ENCODE measurements around the gene ARAP1.

The ARAP1 gene

DNA sequence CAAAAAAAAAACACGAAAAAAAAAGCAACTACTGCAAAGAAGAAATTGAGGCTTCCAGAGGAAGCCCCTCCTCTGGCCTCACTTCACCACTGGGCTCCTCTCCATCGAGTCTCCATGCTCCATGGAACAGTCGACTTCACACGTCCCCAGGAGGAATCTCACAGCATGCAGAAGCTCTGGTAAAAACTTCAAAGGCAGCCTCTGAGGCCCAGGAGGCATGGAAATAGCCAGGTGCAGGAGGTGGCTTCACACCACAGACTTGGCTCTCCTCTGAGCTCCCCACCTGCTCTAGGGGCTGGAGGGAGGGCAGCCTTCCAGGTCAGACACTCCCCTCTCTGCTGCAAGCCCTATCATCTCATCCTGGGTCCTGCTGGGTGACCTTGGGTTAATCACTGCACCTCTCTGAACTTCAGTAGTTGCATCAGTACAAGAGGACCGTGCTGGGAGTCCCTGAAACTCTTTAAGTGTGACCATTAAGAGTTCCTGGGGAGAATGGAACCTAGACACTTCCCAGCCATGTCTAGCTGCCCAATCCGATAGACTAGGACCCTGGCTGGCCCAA lies 86.2 kb downstream of the ARAP1 start:
- H3K4me3 ChIP-seq (ENCODE audit: control insufficient read depth, low read depth, low read length): no peak overlapping the region
- TF ChIP-seq, protein P1, sequence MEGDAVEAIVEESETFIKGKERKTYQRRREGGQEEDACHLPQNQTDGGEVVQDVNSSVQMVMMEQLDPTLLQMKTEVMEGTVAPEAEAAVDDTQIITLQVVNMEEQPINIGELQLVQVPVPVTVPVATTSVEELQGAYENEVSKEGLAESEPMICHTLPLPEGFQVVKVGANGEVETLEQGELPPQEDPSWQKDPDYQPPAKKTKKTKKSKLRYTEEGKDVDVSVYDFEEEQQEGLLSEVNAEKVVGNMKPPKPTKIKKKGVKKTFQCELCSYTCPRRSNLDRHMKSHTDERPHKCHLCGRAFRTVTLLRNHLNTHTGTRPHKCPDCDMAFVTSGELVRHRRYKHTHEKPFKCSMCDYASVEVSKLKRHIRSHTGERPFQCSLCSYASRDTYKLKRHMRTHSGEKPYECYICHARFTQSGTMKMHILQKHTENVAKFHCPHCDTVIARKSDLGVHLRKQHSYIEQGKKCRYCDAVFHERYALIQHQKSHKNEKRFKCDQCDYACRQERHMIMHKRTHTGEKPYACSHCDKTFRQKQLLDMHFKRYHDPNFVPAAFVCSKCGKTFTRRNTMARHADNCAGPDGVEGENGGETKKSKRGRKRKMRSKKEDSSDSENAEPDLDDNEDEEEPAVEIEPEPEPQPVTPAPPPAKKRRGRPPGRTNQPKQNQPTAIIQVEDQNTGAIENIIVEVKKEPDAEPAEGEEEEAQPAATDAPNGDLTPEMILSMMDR (conservative IDR thresholded peaks at IDR 0.05; ENCODE audit: control insufficient read depth, insufficient read depth, low read depth, low read length): no peak
- DNase-seq (ENCODE audit: low read depth): no peak

DNA sequence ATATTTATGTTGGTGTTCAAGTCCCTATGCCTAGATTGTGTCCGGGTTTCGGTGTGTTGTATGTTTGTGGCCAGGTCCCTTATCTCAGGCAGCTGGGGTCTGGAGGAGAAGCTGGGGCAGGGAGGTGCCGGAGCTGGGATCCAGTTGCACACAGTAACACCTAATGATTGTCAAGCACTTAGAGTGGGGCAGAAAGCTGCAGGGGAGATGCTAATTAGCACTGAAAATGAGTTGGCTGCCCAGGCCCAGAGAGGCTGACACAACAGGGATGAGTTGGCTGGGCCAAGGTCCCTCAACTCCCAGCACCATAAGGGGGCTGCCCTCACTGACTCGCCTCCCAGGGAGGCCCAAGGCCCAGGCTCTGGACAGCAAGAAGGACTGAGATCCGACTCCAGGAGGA lies 90.2 kb downstream of the ARAP1 start:
- TF ChIP-seq, protein P1 (conservative IDR thresholded peaks at IDR 0.05; ENCODE audit: control insufficient read depth, insufficient read depth, low read depth, low read length): no peak

DNA sequence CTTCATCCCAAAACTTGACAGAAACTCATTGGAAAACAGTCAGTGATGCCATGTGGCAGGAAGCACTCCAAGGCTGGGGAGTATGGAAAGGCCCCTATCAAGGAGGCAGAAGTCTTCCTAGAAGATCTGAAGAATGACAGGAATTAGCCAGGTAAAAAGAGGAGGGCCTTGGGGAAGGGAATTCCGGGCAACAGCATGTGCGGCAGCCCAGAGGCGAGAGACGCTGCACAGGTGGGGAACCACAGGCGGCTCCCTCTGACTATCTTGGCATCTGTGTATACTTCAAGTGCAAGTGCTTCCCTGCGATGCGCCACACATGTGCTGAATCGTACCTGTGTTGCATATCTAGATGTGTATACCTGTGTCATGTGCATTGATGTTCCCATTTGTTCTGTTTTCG lies 90.7 kb downstream of the ARAP1 start:
- DNase-seq (ENCODE audit: low read depth): no peak
- H3K4me3 ChIP-seq (ENCODE audit: control insufficient read depth, low read depth, low read length): no peak overlapping the region
- TF ChIP-seq, protein P1 (conservative IDR thresholded peaks at IDR 0.05; ENCODE audit: control insufficient read depth, insufficient read depth, low read depth, low read length): no peak

More for the DNA sequence above, 90.2 kb downstream of the ARAP1 start:
- H3K4me3 ChIP-seq (ENCODE audit: control insufficient read depth, low read depth, low read length): no peak overlapping the region
- DNase-seq (ENCODE audit: low read depth): no peak

DNA sequence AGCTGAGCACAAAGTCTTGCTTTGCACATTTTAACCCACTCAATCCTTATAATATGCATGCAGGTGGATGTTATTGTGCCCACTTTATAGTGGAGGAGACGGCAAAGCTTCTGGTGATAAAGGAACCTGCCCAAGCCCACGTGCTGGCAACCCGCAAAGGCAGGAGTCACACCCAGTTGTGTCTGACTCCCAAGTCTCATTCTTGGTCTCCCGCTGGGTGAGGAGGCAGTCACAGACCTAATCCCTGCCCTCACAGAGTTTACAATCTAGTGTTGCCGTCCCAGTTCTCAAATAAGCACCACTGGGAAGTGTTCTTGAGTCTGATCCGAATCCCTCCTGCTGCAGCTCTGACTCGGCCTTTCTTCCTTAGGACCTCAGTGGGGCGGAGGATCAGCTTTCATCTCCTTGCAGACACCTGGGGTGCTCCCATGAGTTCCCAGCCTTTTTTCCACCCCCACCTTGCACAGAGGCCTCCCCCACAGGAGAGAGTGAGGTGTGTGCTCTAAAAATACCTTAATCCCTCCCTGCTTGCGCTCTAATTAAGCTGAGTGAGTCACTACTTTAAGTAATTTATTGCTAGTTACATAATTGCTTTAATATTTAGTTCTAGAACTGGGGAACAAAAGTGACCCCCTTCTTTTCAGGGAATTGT lies 93.1 kb downstream of the ARAP1 start:
- no peak overlapping the region for H3K4me3 ChIP-seq (ENCODE audit: control insufficient read depth, low read depth, low read length)
- DNase-seq (ENCODE audit: low read depth): no peak
- TF ChIP-seq, protein P1 (conservative IDR thresholded peaks at IDR 0.05; ENCODE audit: control insufficient read depth, insufficient read depth, low read depth, low read length): no peak

DNA sequence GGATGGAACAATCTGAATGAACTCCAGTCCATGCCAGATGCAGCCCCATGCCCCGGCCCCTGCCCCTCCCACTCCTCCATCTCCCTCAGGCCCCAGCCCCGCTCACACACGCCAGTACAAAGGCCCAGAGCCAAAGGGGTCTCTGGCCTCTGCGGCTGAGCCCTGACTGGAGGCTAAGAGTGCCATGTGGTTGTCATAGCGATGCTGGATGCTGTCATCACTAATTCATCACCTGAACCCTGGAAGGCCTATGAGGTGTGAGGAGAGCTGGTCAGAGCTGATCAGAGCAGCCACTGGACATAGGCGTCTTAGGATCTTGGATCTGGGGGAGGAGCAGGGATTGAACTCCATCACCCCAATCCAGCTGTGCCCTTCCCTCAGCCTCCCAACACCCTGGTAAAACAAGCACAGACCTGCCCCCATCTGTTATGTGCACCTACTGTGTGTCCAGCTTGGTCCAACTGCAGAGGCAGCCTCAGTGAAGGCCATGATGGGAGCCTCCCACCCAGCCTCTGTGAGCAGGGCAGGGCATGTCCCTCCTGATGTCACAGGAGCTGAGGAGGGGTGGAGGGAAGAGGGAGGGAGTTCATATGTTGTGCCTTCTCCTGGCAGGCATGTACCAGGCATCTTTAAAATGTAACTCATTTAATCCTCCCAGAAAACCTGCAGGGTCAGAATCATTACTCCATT lies 94.7 kb downstream of the ARAP1 start:
- no peak for DNase-seq (ENCODE audit: low read depth)
- no peak overlapping the region for H3K4me3 ChIP-seq (ENCODE audit: control insufficient read depth, low read depth, low read length)
- TF ChIP-seq, protein P1 (conservative IDR thresholded peaks at IDR 0.05; ENCODE audit: control insufficient read depth, insufficient read depth, low read depth, low read length): no peak

DNA sequence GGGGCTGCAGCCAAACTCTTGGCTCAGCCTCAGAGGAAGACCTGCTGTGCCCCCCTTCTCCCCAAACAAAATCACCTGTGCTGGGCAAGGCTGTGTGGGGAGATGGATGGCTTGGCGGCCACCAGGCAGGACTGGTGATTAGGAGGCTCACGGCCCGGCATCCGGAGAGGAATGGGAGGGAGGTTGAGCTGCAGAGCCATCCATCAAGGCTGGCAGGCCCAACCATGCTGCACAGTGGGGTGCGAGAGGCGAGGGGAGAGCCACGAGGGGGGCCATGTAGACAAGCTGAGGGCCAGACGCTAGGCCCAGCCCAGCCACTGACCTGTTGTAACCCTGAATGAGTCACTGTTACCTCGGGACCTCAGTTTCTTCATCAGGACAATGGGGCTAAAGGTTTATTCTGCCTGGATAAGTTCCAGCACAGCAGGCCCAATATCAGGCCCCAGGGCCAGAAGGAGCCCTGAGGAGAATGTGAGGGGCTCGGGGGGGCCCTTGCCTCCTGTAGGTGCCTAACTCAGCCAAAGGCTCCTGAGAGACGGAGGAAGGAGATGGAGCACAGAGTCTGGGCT lies 96.2 kb downstream of the ARAP1 start:
- no peak overlapping the region for H3K4me3 ChIP-seq (ENCODE audit: control insufficient read depth, low read depth, low read length)
- TF ChIP-seq, protein P1 (conservative IDR thresholded peaks at IDR 0.05; ENCODE audit: control insufficient read depth, insufficient read depth, low read depth, low read length): no peak
- DNase-seq (ENCODE audit: low read depth): no peak
